GM19043 (cell line): Measurements from ENCODE around the gene NTPCR.

Experiments used
- ATAC-seq: cut with Tn5 transposase; IDR thresholded peaks from one replicate; pipeline ENCODE4 v1.9.1; 2021; ENCODE audit warnings: low read depth; ENCODE audit not compliant: unreplicated experiment

Gene NTPCR

DNA sequence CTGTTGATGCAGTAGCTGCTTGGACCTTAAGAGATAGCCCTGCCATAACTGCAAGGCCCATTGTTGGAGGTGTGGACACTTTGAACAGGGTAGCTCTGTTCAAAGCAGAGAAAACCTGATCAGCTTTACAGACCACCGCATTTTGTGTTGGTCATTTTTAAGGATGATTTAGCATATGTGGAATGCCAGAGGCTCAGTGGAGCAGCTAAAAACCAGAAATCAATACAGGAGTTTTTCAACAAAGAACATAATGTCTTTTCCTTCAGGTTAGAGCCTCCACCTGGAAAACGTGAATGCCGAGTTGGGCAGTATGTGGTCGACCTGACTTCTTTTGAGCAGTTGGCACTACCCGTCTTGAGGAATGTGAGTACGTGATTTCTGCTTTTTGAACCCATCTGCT, 5.7 kb downstream of the NTPCR start:
- ATAC-seq: no peak

- ATAC-seq: no peak
Measured at GRCh38 chr1:232958067-232958466, 7.7 kb downstream of the NTPCR start.

GRCh38 chr1:232962761-232963745, 12.6 kb downstream of the NTPCR start:
- no peak for ATAC-seq

DNA sequence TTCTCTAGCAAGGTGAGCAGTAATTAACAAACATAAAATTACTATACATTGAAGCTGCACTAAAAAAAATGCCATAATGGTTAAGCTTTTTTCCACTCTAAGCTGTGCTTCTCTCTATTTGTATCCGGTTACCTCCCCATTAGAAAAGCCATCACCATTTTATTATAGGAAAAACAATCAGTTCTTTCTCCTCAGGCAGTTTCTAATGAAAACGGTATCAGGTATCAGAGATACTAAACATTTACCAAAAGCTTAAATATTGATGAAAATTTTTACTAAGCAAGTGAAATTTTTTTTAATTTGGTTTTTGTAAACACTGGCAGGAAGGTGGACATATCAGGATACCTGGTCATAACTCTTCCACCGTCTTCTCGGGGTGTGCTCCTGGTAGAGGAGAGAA, 14.2 kb downstream of the NTPCR start:
- no peak for ATAC-seq

- ATAC-seq: no peak
Measured at GRCh38 chr1:232965124-232965911, 14.9 kb downstream of the NTPCR start.

DNA sequence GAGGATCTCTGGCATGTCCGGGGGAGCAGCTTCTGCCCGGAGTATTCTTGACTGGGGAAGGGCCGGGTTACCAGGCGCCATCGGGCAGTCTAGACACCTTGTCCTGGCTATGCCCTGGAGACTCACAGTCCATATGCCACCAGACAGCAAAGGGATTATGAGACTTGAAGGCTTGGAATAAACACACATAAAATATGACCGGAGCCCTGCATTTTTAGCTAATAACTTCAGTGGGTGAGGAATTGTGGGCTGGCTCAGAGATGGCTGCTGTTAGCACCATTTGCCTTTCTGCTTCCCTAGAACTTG, 15.5 kb downstream of the NTPCR start:
- no peak for ATAC-seq

GRCh38 chr1:232966663-232967062, 16.3 kb downstream of the NTPCR start:
- no peak for ATAC-seq

DNA sequence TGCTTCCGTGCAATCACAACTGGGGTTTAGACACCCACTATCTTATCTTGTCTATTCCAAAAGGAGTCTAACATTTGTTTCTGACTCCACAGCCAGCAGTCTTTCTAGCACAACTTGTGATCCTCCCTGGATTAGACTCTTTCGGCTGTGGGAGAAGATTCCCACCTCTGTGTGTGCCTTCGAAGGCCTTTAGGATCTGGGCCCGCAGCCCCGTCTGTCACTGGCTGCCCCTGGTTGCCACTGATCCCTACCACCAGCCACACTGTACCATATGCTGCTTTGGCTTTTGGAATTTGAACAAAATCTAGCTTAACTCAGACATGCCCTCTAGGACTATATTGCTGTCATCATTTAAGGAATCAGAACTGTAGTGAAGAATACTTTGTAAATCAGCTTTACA, 18.0 kb downstream of the NTPCR start:
- ATAC-seq: no peak

DNA sequence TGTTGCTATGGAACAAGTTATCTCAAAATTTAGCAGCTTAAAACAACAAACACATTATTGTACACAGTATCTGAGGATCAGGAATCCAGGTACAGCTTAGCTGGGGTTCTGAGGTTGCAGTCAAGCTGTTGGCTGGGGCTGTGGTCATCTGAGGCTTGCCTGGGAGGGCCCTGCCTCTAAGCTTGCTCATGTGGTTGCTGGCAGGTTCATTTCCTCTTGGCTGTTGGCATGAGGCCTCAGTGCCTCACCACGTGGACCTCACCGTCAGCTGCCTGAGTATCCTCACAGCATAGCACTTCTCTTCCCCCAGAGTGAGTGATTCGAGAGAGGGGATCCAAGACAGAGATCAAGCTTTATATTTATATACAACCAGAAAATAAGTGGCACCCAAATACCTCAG, 18.6 kb downstream of the NTPCR start:
- ATAC-seq: peak; percentile 62

DNA sequence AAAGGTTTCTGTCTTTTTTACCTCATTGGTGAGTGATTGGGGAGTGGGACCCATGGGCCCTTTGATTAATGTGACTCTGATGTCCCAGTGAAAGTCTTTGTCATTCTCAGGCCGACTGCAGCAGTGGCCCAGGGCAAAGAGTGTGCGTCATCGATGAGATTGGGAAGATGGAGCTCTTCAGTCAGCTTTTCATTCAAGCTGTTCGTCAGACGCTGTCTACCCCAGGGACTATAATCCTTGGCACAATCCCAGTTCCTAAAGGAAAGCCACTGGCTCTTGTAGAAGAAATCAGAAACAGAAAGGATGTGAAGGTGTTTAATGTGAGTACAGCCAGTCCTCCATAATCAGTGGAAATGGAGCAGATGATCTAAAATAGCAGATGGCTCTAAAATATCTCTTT, 19.4 kb downstream of the NTPCR start:
- no peak for ATAC-seq

DNA sequence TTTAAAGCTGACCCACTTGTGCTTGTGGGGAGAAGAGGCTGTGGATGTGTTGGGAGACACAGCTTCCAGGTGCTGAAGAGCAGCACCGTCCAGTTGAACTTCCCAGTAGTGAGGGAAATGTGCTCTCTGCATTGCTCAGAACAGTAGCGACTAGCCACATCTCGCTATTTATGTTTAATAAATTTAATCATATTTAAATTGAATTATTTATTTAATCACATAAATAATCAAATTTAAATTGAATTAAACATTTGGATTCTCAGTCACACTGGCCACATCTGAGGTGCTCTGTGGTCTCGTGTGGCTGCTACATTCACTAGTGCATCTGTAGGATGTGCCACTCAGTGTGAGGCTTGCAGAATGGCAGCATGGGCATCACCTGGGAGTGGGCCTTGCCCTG, 20.1 kb downstream of the NTPCR start:
- no peak for ATAC-seq

DNA sequence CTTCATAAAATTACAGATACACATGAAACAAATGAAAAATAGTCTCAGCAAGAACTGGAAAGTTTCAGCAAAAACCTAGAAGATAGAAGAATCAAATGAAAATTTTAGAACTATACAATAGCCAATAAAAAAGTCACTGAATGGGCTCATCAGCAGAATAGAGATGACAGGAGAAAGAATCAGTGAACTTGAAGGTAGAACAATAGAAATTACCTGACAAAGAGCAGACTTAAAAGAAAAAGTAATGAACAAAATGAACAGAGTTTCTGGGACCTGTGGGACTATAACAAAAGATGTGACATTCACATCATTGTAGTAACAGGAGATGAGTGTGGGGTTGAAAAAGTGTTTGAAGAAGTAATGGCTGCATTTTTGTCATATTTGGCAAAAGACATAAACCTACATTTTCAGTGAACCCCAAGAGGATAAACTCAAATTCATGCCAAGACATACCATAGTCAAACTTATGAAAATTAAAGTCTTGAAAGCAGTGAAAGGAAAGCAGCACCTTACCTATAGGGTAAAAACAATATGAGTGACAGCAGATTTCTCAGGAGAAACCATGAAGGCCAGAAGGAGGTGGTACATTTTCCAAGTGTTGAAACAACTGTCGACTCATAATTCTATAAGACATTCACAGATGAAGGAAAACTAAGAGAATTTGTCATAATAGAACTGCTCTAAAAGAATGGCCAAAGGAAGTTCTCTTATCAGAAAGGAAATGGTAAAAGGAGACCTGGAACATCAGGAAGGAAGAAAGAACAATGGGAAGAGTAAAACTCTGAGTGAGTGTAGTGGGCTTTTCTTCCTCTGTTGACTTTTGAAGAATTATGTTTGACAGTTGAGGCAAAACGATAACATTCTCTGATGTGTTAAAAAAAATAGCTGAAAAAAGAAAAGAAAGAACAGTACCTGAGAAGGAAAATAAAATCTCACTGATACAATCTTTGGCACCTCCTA, 23.5 kb downstream of the NTPCR start:
- ATAC-seq: no peak

GRCh38 chr1:232974971-232975370, 24.6 kb downstream of the NTPCR start:
- ATAC-seq: no peak

- ATAC-seq: peak; percentile 64
Measured at GRCh38 chr1:232978091-232978634, 27.8 kb downstream of the NTPCR start.

GRCh38 chr1:232978815-232979214, 28.4 kb downstream of the NTPCR start:
- no peak for ATAC-seq

- no peak for ATAC-seq
Measured at GRCh38 chr1:232979558-232979957, 29.1 kb downstream of the NTPCR start.

- no peak for ATAC-seq
Measured at GRCh38 chr1:232980355-232980978, 30.1 kb downstream of the NTPCR start.

DNA sequence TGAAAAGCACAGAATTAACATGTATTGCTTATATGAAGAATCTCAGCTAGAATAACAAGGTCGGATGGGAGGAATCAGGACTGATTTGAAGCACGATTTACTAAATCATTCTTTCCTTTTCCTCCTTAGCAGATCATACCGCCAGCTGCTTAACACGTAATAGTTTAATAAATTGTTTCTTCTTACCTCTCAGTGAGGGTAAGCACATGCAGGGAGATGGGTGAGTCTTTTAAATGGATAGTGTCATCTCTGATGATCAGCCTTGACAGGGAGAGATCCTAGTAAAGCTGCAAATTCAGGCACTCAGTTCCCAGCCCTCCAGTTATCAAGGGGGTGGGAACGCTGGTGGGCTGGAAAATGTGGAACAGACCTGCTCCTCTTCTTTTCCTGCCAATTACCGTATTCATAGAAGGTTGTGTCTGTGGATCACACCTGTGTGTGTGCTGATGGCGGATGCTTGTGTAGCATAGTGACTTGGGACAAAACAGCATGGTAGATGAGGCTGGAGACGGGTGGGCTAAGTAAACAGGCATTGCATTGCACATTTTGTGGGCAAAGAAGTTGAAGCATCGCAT, 30.7 kb downstream of the NTPCR start:
- ATAC-seq: no peak

- no peak for ATAC-seq
Measured at GRCh38 chr1:232982238-232982944, 32.0 kb downstream of the NTPCR start.
